ENCODE results near the gene BCL3.

BCL3 gene

GRCh38 chr19:44741841-44742329, 6.6 kb upstream of the BCL3 start:
- DNase-seq (ENCODE audit: low read depth), result peak; percentile 100

GRCh38 chr19:44742330-44743061, 6.0 kb upstream of the BCL3 start:
- no peak for DNase-seq (ENCODE audit: low read depth)

GRCh38 chr19:44744871-44745332, 3.6 kb upstream of the BCL3 start:
- no peak for DNase-seq (ENCODE audit: low read depth)

- no peak for DNase-seq (ENCODE audit: low read depth)
These were observed 3.1 kb upstream of the BCL3 start for GRCh38 chr19:44745341-44745831.

GRCh38 chr19:44745887-44746600, 2.5 kb upstream of the BCL3 start:
- no peak for DNase-seq (ENCODE audit: low read depth)

- DNase-seq (ENCODE audit: low read depth), result no peak
These were observed 1.9 kb upstream of the BCL3 start for GRCh38 chr19:44746616-44746945.

GRCh38 chr19:44746946-44747738, 1.4 kb upstream of the BCL3 start:
- peak; percentile 88 for DNase-seq (ENCODE audit: low read depth)

GRCh38 chr19:44747739-44748425, 626 bp upstream of the BCL3 start:
- DNase-seq (ENCODE audit: low read depth), result peak; percentile 56

- DNase-seq (ENCODE audit: low read depth), result no peak
These were observed 784 bp downstream of the BCL3 start for GRCh38 chr19:44749292-44749691.

GRCh38 chr19:44749994-44750393, 1.5 kb downstream of the BCL3 start:
- DNase-seq (ENCODE audit: low read depth), result no peak

- no peak for DNase-seq (ENCODE audit: low read depth)
These were observed 3.8 kb downstream of the BCL3 start for GRCh38 chr19:44752123-44752815.

- peak; percentile 79 for DNase-seq (ENCODE audit: low read depth)
These were observed 4.5 kb downstream of the BCL3 start for GRCh38 chr19:44752816-44753625.

- DNase-seq (ENCODE audit: low read depth), result no peak
These were observed 5.1 kb downstream of the BCL3 start for GRCh38 chr19:44753626-44753931.

GRCh38 chr19:44753932-44754749, 5.6 kb downstream of the BCL3 start:
- peak; percentile 74 for DNase-seq (ENCODE audit: low read depth)

- no peak for DNase-seq (ENCODE audit: low read depth)
These were observed 6.2 kb downstream of the BCL3 start for GRCh38 chr19:44754750-44755080.

GRCh38 chr19:44755219-44755618, 6.7 kb downstream of the BCL3 start:
- DNase-seq (ENCODE audit: low read depth), result no peak

- DNase-seq (ENCODE audit: low read depth), result no peak
These were observed 7.6 kb downstream of the BCL3 start for GRCh38 chr19:44756089-44756562.

- no peak for DNase-seq (ENCODE audit: low read depth)
These were observed 8.7 kb downstream of the BCL3 start for GRCh38 chr19:44757057-44757734.
